ENCODE data around the gene RAG2. TPM values are rescaled to one million over a fixed set of nuclear protein-coding genes. Genes with fewer than 3 reads are reported as not detected.

The RAG2 gene
- total RNA-seq, 1 donor from 2014 or later = not detected

DNA sequence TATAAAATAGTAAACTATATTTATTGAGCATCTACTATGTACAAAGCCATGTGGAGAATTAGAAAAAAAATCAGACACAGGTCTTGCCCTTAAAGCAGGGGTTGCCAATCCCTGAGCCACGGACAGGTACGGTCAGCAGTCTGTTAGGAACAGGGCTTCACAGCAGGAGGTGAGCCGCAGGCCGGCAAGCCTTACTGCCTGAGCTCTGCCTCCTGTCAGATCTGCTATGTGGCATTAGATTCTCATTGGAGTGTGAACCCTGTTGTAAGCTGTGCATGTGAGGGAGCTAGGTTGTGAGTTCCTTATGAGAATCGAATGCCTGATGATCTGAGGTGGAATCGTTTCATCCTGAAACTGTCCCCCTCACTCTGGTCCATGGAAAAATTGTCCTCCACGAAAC, 2.1 kb upstream of the RAG2 start:
- no peaks in the 10 kb centered on the region for H3K36me3 ChIP-seq
- peaks cover 12% of the 10 kb centered on the region for H3K4me1 ChIP-seq
- H3K27me3 ChIP-seq (ENCODE audit: low read depth) = no peaks in the 10 kb centered on the region
- H3K4me3 ChIP-seq = no peak overlapping the region
- TF ChIP-seq, protein P1, sequence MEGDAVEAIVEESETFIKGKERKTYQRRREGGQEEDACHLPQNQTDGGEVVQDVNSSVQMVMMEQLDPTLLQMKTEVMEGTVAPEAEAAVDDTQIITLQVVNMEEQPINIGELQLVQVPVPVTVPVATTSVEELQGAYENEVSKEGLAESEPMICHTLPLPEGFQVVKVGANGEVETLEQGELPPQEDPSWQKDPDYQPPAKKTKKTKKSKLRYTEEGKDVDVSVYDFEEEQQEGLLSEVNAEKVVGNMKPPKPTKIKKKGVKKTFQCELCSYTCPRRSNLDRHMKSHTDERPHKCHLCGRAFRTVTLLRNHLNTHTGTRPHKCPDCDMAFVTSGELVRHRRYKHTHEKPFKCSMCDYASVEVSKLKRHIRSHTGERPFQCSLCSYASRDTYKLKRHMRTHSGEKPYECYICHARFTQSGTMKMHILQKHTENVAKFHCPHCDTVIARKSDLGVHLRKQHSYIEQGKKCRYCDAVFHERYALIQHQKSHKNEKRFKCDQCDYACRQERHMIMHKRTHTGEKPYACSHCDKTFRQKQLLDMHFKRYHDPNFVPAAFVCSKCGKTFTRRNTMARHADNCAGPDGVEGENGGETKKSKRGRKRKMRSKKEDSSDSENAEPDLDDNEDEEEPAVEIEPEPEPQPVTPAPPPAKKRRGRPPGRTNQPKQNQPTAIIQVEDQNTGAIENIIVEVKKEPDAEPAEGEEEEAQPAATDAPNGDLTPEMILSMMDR (IDR thresholded peaks at IDR 0.05; ENCODE audit: borderline replicate concordance) = no peak
- H3K9me3 ChIP-seq (replicated peaks) = no peaks in the 10 kb centered on the region
- no peak for DNase-seq
- intact Hi-C loops (cut with micrococcal nuclease) = no loop called here
- no peak overlapping the region for H3K27ac ChIP-seq (replicated peaks)

DNA sequence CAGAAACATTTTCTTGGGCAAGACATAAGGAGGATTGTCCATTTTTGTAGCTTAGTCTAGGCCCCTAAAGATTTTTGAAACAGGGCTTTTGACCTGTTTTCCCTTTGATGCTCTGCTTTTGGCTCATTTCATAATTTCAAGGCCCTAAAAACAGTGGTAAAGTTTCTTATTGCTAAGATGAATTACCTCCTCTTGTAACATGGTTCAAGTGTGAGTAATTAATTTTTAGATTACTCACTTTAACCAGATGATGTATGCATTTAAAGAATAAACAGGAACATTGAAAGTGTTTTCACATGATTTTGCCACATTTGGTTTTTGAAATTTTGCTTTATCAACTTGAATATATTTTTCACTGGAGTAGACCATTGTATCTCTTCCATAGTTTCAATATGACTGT, 1.2 kb downstream of the RAG2 start:
- Histone ChIP-seq H3K4me3 (no peak overlapping the region), H3K9me3 (replicated peaks) (no peaks in the 10 kb centered on the region), H3K27ac (replicated peaks) (no peak overlapping the region), H3K4me1 (peaks cover 20% of the 10 kb centered on the region), H3K27me3 (ENCODE audit: low read depth) (peaks cover 9% of the 10 kb centered on the region), H3K36me3 (no peaks in the 10 kb centered on the region)
- TF ChIP-seq, protein P1 (IDR thresholded peaks at IDR 0.05; ENCODE audit: borderline replicate concordance) = no peak
- no peak for DNase-seq
- intact Hi-C loops (cut with micrococcal nuclease) = no loop called here

DNA sequence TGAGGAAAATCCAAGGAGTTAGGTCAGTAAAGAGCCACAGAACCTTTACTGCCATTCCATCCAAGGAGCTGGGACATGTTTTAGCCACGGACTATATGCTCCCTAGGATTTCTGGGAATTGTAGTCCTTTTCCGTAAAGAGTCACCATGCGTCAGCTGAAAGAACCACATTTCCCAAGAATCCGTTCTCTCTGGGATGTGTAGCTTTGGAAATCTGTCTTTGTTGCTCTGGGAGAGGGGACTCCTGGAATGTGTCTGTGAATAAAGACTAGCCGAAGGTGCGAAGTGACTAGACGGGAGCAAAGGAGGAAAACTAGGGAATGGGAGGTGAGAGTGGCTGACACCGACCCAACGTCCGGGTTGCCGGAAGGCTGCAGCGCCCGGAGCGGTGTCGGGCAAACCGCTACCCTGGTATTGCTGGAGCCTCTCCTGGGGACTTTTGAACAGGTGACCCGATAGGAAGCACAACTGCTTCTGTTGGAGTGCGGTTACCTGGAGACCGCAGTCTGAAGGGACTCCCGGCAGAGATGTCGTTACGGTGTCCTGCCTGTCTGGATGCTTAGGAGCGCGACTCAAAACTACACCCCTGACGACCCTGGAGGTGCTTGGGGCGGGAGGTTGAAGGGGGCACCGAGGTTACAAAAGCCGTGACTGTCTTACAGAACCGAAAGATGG, 3.6 kb downstream of the RAG2 start, which contains the start of gene IFTAP:
Gene IFTAP (plus strand): TSS at position 187 of the 674 bp plus-strand sequence. CDS start 15,602 bp downstream, outside the sequence.
- Histone ChIP-seq H3K27ac (replicated peaks) (peak within 1 kb of the TSS; percentile 63), H3K36me3 (no peaks in the 10 kb centered on the region), H3K9me3 (replicated peaks) (no peaks in the 10 kb centered on the region), H3K4me3 (peak within 1 kb of the TSS; percentile 79), H3K4me1 (peaks cover 20% of the 10 kb centered on the region), H3K27me3 (ENCODE audit: low read depth) (peaks cover 31% of the 10 kb centered on the region)
- no peak for DNase-seq
- intact Hi-C loops (cut with micrococcal nuclease) = no loop called here
- TF ChIP-seq, protein P1 (IDR thresholded peaks at IDR 0.05; ENCODE audit: borderline replicate concordance) = no peak

DNA sequence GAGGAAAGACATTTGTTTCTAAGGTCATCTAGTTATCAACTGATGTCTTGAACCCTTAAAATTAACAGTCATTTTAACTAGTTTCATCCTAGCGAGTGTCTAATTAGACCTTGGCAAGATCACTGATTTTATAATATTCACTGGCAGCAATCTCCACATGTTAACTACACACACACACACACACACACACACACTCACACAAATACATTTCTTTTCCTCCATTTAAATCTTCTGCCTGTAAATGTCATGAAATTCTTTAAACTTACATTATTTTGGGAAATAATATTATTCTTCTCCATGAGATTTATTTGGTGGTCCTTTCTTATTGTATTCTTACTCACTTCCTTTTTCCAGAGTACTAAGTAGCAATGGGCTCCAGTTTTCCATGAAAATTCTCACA, 6.6 kb downstream of the RAG2 start:
- TF ChIP-seq, protein P1 (IDR thresholded peaks at IDR 0.05; ENCODE audit: borderline replicate concordance) = no peak
- Histone ChIP-seq H3K36me3 (no peaks in the 10 kb centered on the region), H3K4me3 (no peak overlapping the region), H3K9me3 (replicated peaks) (no peaks in the 10 kb centered on the region), H3K27ac (replicated peaks) (no peak overlapping the region), H3K4me1 (peaks cover 20% of the 10 kb centered on the region), H3K27me3 (ENCODE audit: low read depth) (peaks cover 52% of the 10 kb centered on the region)
- intact Hi-C loops (cut with micrococcal nuclease) = no loop called here
- no peak for DNase-seq

DNA sequence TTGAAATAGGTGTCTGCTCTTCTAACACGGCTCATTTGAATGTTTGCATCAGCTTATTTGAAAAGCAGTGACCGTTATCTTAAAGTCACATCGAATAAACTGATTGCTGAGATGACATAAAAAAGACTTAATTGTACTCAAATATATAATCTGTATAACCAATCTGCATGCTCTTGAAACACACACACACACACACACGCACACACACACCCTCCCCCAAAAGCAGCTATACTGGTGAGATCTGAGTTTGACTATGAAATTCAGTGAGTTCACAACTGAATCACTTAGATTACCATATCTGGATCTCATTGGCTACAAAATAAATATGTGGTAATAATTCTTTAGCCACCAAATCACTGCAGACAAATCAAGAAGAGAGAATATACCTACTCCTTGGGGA, 7.5 kb downstream of the RAG2 start:
- no peak overlapping the region for H3K4me3 ChIP-seq
- no peaks in the 10 kb centered on the region for H3K9me3 ChIP-seq (replicated peaks)
- intact Hi-C loops (cut with micrococcal nuclease) = no loop called here
- no peak overlapping the region for H3K27ac ChIP-seq (replicated peaks)
- TF ChIP-seq, protein P1 (IDR thresholded peaks at IDR 0.05; ENCODE audit: borderline replicate concordance) = no peak
- no peaks in the 10 kb centered on the region for H3K36me3 ChIP-seq
- H3K4me1 ChIP-seq = peaks cover 11% of the 10 kb centered on the region
- H3K27me3 ChIP-seq (ENCODE audit: low read depth) = peaks cover 52% of the 10 kb centered on the region
- no peak for DNase-seq
